HK-2 (cell line): Measurements from ENCODE around the gene SLC30A1.
A peak's percentile ranks its signal among the peaks of the same experiment; 100 is the strongest.
"Not testable (repeated sequence)": the region's sequence is repeated elsewhere in the genome, so short reads cannot be mapped to it uniquely, and the experiment has no call there.

Source experiments
- DNase-seq: peaks from one replicate; pipeline ENCODE4 v3.0.0-alpha.2; 2018; ENCODE audit not compliant: unreplicated experiment

Gene SLC30A1

GRCh38 chr1:211583011-211583992 is 4.3 kb upstream of the SLC30A1 start:
- DNase-seq, result no peak

- DNase-seq, result no peak
Measured at GRCh38 chr1:211581526-211581925, 2.6 kb upstream of the SLC30A1 start.

- no peak for DNase-seq
Measured at GRCh38 chr1:211580303-211580687, 1.3 kb upstream of the SLC30A1 start.

- no peak for DNase-seq
Measured at GRCh38 chr1:211579440-211580302, 710 bp upstream of the SLC30A1 start.

- peak; percentile 80 for DNase-seq
Measured at GRCh38 chr1:211577819-211578639, 932 bp downstream of the SLC30A1 start.

GRCh38 chr1:211577277-211577818 is 1.6 kb downstream of the SLC30A1 start:
- DNase-seq, result no peak

- no peak for DNase-seq
Measured at GRCh38 chr1:211576717-211577116, 2.2 kb downstream of the SLC30A1 start.

GRCh38 chr1:211574705-211575104 is 4.3 kb downstream of the SLC30A1 start:
- no peak for DNase-seq

GRCh38 chr1:211571998-211572397 is 7.0 kb downstream of the SLC30A1 start:
- no peak for DNase-seq

GRCh38 chr1:211570378-211570777 is 8.6 kb downstream of the SLC30A1 start:
- DNase-seq, result not testable (repeated sequence)

GRCh38 chr1:211566431-211567025 is 12.4 kb downstream of the SLC30A1 start:
- DNase-seq, result no peak

GRCh38 chr1:211564084-211564483 is 14.9 kb downstream of the SLC30A1 start:
- DNase-seq, result no peak

- no peak for DNase-seq
Measured at GRCh38 chr1:211559222-211560010, 19.5 kb downstream of the SLC30A1 start.

- no peak for DNase-seq
Measured at GRCh38 chr1:211557894-211558625, 20.9 kb downstream of the SLC30A1 start.

GRCh38 chr1:211553549-211553948 is 25.4 kb downstream of the SLC30A1 start:
- DNase-seq, result no peak

GRCh38 chr1:211551638-211552460 is 27.1 kb downstream of the SLC30A1 start:
- DNase-seq, result no peak

- DNase-seq, result no peak
Measured at GRCh38 chr1:211549092-211549711, 29.8 kb downstream of the SLC30A1 start.
